GM06990 (cell line): ENCODE data around the gene DEFB132.

Experiments
- DNase-seq: peaks from one replicate; pipeline ENCODE4 v3.0.0-alpha.2; 2011; ENCODE audit not compliant: insufficient read length; ENCODE audit errors: extremely low read depth
- H3K27me3 ChIP-seq: replicated peaks from 2 replicates; pipeline ENCODE4 v1.6.0; 2011; ENCODE audit warnings: low read length; ENCODE audit not compliant: control insufficient read depth, insufficient read depth
- H3K36me3 ChIP-seq: 2 replicates; pipeline ENCODE4 v1.5.1; 2011; ENCODE audit warnings: low read length; ENCODE audit not compliant: control insufficient read depth, insufficient read depth
- H3K4me3 ChIP-seq: replicated peaks from 2 replicates; pipeline ENCODE4 v1.5.1; 2011; ENCODE audit warnings: low read depth, mild to moderate bottlenecking, control low read depth, low read length
- CTCF ChIP-seq: IDR thresholded peaks from 2 replicates; pipeline ENCODE4 v1.5.1; 2011; ENCODE audit warnings: low read length, control low read depth, mild to moderate bottlenecking, inconsistent platforms; ENCODE audit not compliant: insufficient read depth, poor library complexity, severe bottlenecking

The DEFB132 gene

GRCh38 chr20:258269-258858 lies 840 bp downstream of the DEFB132 start:
- no peak overlapping the region for H3K4me3 ChIP-seq
- no peaks in the 10 kb centered on the region for H3K27me3 ChIP-seq
- H3K36me3 ChIP-seq, result no peaks in the 10 kb centered on the region
- no peak for TF ChIP-seq CTCF
- no peak for DNase-seq

DNA sequence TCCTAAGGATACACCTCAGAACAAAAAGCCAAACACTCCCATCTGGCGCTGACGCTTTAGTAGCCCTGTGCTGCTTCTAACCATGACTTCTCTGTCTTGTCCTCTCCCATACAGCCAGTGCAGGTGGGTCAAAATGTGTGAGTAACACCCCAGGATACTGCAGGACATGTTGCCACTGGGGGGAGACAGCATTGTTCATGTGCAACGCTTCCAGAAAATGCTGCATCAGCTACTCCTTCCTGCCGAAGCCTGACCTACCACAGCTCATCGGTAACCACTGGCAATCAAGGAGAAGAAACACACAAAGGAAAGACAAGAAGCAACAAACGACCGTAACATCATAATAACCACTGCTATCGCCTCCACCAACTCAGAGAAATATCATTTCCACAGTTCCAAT lies 1.4 kb downstream of the DEFB132 start:
- DNase-seq, result no peak
- H3K27me3 ChIP-seq, result no peaks in the 10 kb centered on the region
- H3K4me3 ChIP-seq, result no peak overlapping the region
- no peaks in the 10 kb centered on the region for H3K36me3 ChIP-seq
- peak; percentile 31 for TF ChIP-seq CTCF

DNA sequence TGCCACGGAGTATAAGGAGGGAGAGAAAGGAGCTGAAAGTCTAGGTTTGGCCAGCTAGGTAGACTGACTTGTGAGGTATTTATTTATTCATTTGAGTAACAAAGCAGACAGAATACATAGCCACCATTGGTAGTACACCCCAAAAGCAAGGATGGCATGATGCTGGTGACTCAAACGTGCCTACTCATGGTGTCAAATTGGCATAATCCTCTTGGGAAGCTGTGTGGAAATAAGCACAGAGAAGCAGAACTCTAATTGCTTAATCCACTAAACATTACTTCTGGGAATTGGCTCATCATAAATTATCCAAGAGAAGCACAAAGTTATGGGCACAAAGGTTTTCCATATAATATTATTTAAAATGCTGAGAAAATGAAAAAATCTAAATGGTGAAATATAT lies 2.5 kb downstream of the DEFB132 start:
- DNase-seq, result no peak
- TF ChIP-seq CTCF, result no peak
- no peaks in the 10 kb centered on the region for H3K27me3 ChIP-seq
- no peak overlapping the region for H3K4me3 ChIP-seq
- H3K36me3 ChIP-seq, result no peaks in the 10 kb centered on the region

- Histone ChIP-seq H3K27me3 (no peaks in the 10 kb centered on the region), H3K36me3 (no peaks in the 10 kb centered on the region), H3K4me3 (no peak overlapping the region)
- no peak for DNase-seq
- TF ChIP-seq CTCF, result no peak
Measured at GRCh38 chr20:263701-264100, 6.2 kb downstream of the DEFB132 start.

GRCh38 chr20:266596-267562 lies 9.4 kb downstream of the DEFB132 start:
- peak; percentile 97 for TF ChIP-seq CTCF
- Histone ChIP-seq H3K27me3 (no peaks in the 10 kb centered on the region), H3K4me3 (peak overlapping the region; percentile 47), H3K36me3 (no peaks in the 10 kb centered on the region)
- peak; percentile 88 for DNase-seq
